GM23248 (cell line): Measurements from ENCODE around the gene MED12L. TPM values are rescaled to one million over a fixed set of nuclear protein-coding genes. Genes with fewer than 3 reads are reported as not detected.

Experiments used
- DNase-seq: peaks from one replicate; pipeline ENCODE4 v3.0.0-alpha.2; 2015
- H2AFZ ChIP-seq: fragments of 200-600 bp; sonication (generic); 2 replicates; pipeline ENCODE4 v1.6.1; 2016; ENCODE audit warnings: antibody characterized with exemption
- H3F3A ChIP-seq: fragments of 200-600 bp; sonication (generic); 2 replicates; pipeline ENCODE4 v1.6.1; 2016; ENCODE audit warnings: mild to moderate bottlenecking, antibody characterized with exemption, mixed run types; ENCODE audit not compliant: insufficient read depth
- H3K27ac ChIP-seq: fragments of 200-600 bp; sonication (generic); 2 replicates; pipeline ENCODE4 v1.5.1; 2016; ENCODE audit warnings: mild to moderate bottlenecking
- H3K27me3 ChIP-seq: fragments of 200-600 bp; sonication (generic); replicated peaks from 2 replicates; pipeline ENCODE4 v1.6.1; 2016; ENCODE audit warnings: mild to moderate bottlenecking; ENCODE audit not compliant: insufficient read depth
- H3K36me3 ChIP-seq: fragments of 200-600 bp; sonication (generic); 2 replicates; pipeline ENCODE4 v1.6.1; 2016; ENCODE audit warnings: low read depth, mild to moderate bottlenecking
- H3K4me1 ChIP-seq: fragments of 200-600 bp; sonication (generic); 2 replicates; pipeline ENCODE4 v1.6.1; 2016; ENCODE audit warnings: mild to moderate bottlenecking; ENCODE audit not compliant: insufficient read depth
- H3K4me2 ChIP-seq: fragments of 200-600 bp; sonication (generic); one replicate; pipeline ENCODE4 v1.6.1; 2016; ENCODE audit warnings: mild to moderate bottlenecking; ENCODE audit not compliant: unreplicated experiment
- H3K4me3 ChIP-seq: fragments of 200-600 bp; sonication (generic); 2 replicates; pipeline ENCODE4 v1.5.1; 2016; ENCODE audit warnings: mild to moderate bottlenecking
- H3K79me2 ChIP-seq: fragments of 200-600 bp; sonication (generic); 2 replicates; pipeline ENCODE4 v1.6.1; 2016; ENCODE audit warnings: mild to moderate bottlenecking; ENCODE audit not compliant: insufficient read depth
- H3K9ac ChIP-seq: fragments of 200-600 bp; sonication (generic); 2 replicates; pipeline ENCODE4 v1.6.1; 2016; ENCODE audit warnings: mild to moderate bottlenecking
- H3K9me2 ChIP-seq: fragments of 200-600 bp; sonication (generic); 2 replicates; pipeline ENCODE4 v1.6.1; 2016; ENCODE audit warnings: mixed run types, mild to moderate bottlenecking, moderate library complexity; ENCODE audit not compliant: insufficient read depth
- H3K9me3 ChIP-seq: fragments of 200-600 bp; sonication (generic); one replicate; pipeline ENCODE4 v1.6.1; 2017; ENCODE audit warnings: low read depth
- H4K20me1 ChIP-seq: fragments of 200-600 bp; sonication (generic); 2 replicates; pipeline ENCODE4 v1.6.0; 2016; ENCODE audit not compliant: insufficient read depth
- EZH2 ChIP-seq: fragments of 200-600 bp; sonication (generic); IDR thresholded peaks from 2 replicates; pipeline ENCODE4 v1.6.1; 2018; ENCODE audit warnings: antibody characterized with exemption, mild to moderate bottlenecking; ENCODE audit not compliant: insufficient read depth, poor library complexity, severe bottlenecking
- EZH2phosphoT487 ChIP-seq: fragments of 200-600 bp; sonication (generic); IDR thresholded peaks from 2 replicates; pipeline ENCODE4 v1.6.1; 2018; ENCODE audit warnings: antibody characterized with exemption, moderate library complexity, mild to moderate bottlenecking, low read depth; ENCODE audit not compliant: insufficient read depth
- WGBS, 2 experiments: methylation state at CpG; one replicate each; pipeline ENCODE4 v1.1.6; 2015 to 2017; ENCODE audit warnings: low lambda C conversion rate in 2 of 2, low coverage in 1 of 2; ENCODE audit errors: missing lambda C conversion rate in 2 of 2; 5-methylcytosine and 5-hydroxymethylcytosine counted together
- in situ Hi-C: fragments of 300-500 bp; cut with MboI; formaldehyde crosslinking; loops from 2 replicates; pipeline ENCODE4 v1.15.0; 2020
- polyA plus RNA-seq: library from polyadenylated mRNA; unstranded; fragments of >200 nt; fragmentation: Nextera tagmentation; extraction: Ambion mirVana; gene quantifications from 2 replicates; pipeline ENCODE4 v1.2.1, GENCODE V29; 2016
- total RNA-seq: library from RNA; depleted of rRNA; stranded (reverse); fragments of >200 nt; shearing (Covaris generic); gene quantifications from 2 replicates; pipeline ENCODE4 v1.2.3, GENCODE V29; 2014

MED12L gene
- total and polyA plus RNA-seq, 2 experiments from 2014 or later: 0.13 to 0.32 TPM

GRCh38 chr3:151093148-151093547 lies 7.7 kb downstream of the MED12L start:
- Histone ChIP-seq H3K27me3 (peaks cover 28% of the 10 kb centered on the region; the same call in 1 of the 2 replicates), H3K9me3 (no peaks in the 10 kb centered on the region), H3K9me2 (no peaks in the 10 kb centered on the region), H3K36me3 (no peaks in the 10 kb centered on the region), H2AFZ (no peak overlapping the region), H3K9ac (no peak overlapping the region), H4K20me1 (no peaks in the 10 kb centered on the region), H3K4me1 (0 out of 2 replicates have a peak, but pooled peaks cover 5% of the 10 kb centered on the region), H3K4me3 (no peak overlapping the region), H3F3A (no peaks in the 10 kb centered on the region), H3K79me2 (no peaks in the 10 kb centered on the region), H3K27ac (no peak overlapping the region), H3K4me2 (no peak overlapping the region)
- DNase-seq: no peak
- in situ Hi-C loops: no loop called here
- TF ChIP-seq EZH2phosphoT487: no peak
- no peak for TF ChIP-seq EZH2
- WGBS, 2 experiments: 83 to 92% methylated on average over 2 of the region's 2 CpGs

- 38 to 45% methylated on average over 4 of the region's 4 CpGs for WGBS, 2 experiments
- Histone ChIP-seq H4K20me1 (no peaks in the 10 kb centered on the region), H3K27me3 (peaks cover 34% of the 10 kb centered on the region; the same call in 1 of the 2 replicates), H3K4me1 (0 out of 2 replicates have a peak, but pooled peaks cover 5% of the 10 kb centered on the region), H3K36me3 (no peaks in the 10 kb centered on the region), H3K9ac (no peak overlapping the region), H3K4me3 (no peak overlapping the region), H3K9me2 (no peaks in the 10 kb centered on the region), H2AFZ (no peak overlapping the region), H3F3A (no peaks in the 10 kb centered on the region), H3K9me3 (no peaks in the 10 kb centered on the region), H3K79me2 (no peaks in the 10 kb centered on the region), H3K27ac (no peak overlapping the region), H3K4me2 (no peak overlapping the region)
- TF ChIP-seq EZH2phosphoT487 (no peak), EZH2 (no peak)
- in situ Hi-C loops: no loop called here
- no peak for DNase-seq
These were observed 8.4 kb downstream of the MED12L start for GRCh38 chr3:151093905-151094304.

DNA sequence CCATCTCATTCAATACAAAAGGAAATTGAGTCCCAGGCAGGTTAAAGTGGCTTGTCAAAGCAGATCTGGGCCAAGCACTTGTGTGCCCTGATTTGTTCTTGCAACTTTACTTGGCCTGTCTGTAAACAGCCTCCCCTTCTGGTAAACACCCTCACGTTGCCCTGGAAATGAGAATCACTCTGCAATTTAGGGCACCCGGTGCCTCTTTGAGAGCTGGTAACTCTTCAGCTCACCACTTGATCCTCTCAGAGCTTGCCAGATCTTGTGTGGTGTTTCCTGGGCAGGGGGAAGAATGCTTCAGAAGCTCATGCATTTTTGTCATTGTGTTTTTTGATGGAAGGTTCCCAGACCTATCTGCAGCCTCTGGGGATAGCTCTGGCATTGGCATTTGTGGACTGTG lies 11.3 kb downstream of the MED12L start:
- Histone ChIP-seq H4K20me1 (no peaks in the 10 kb centered on the region), H3K27me3 (peaks cover 60% of the 10 kb centered on the region), H3K36me3 (no peaks in the 10 kb centered on the region), H3F3A (no peaks in the 10 kb centered on the region), H3K79me2 (no peaks in the 10 kb centered on the region), H3K4me2 (no peak overlapping the region), H3K27ac (no peak overlapping the region), H3K9ac (no peak overlapping the region), H3K9me3 (no peaks in the 10 kb centered on the region), H3K9me2 (no peaks in the 10 kb centered on the region), H3K4me3 (no peak overlapping the region), H3K4me1 (0 out of 2 replicates have a peak, but pooled peaks cover 2% of the 10 kb centered on the region), H2AFZ (no peak overlapping the region)
- no peak for DNase-seq
- TF ChIP-seq EZH2phosphoT487: no peak
- no peak for TF ChIP-seq EZH2
- 33 to 36% methylated on average over 2 of the region's 2 CpGs for WGBS, 2 experiments
- in situ Hi-C loops: no loop called here

- Histone ChIP-seq H3K9ac (no peak overlapping the region), H3K4me1 (no peaks in the 10 kb centered on the region), H3K27ac (no peak overlapping the region), H4K20me1 (no peaks in the 10 kb centered on the region), H3K4me2 (no peak overlapping the region), H3F3A (no peaks in the 10 kb centered on the region), H2AFZ (no peak overlapping the region), H3K36me3 (no peaks in the 10 kb centered on the region), H3K27me3 (peaks cover 59% of the 10 kb centered on the region), H3K9me2 (no peaks in the 10 kb centered on the region), H3K79me2 (no peaks in the 10 kb centered on the region), H3K4me3 (no peak overlapping the region), H3K9me3 (no peaks in the 10 kb centered on the region)
- no peak for DNase-seq
- 47 to 65% methylated on average over 1 of the region's 1 CpG for WGBS, 2 experiments
- in situ Hi-C loops: no loop called here
- TF ChIP-seq EZH2phosphoT487: no peak
- TF ChIP-seq EZH2: no peak
These were observed 14.6 kb downstream of the MED12L start for GRCh38 chr3:151100076-151100475.
